Peyer's patch (tissue), 4 donors: Measurements from ENCODE around the gene LNX2. TPM values are rescaled to one million over a fixed set of nuclear protein-coding genes. Genes with fewer than 3 reads are reported as not detected.

Source experiments
- DNase-seq, 3 donors: peaks; one replicate each; pipeline ENCODE4 v3.0.0-alpha.2; 2017 to 2019
- H3K27ac ChIP-seq, 4 donors: fragments of 200-600 bp; sonication (generic); one replicate each; pipeline ENCODE4 v1.5.1; 2016 to 2019
- H3K27me3 ChIP-seq, 2 donors: fragments of 200-600 bp; sonication (generic); one replicate each; pipeline ENCODE4 v1.5.1; 2019
- H3K36me3 ChIP-seq, 3 donors: fragments of 200-600 bp; sonication (generic); one replicate each; pipeline ENCODE4 v1.5.1; 2016 to 2019
- H3K4me1 ChIP-seq, 4 donors: fragments of 200-600 bp; sonication (generic); one replicate each; pipeline ENCODE4 v1.5.1; 2016 to 2019
- H3K4me3 ChIP-seq, 4 donors: fragments of 200-600 bp; sonication (generic); 1 replicate in 3 of 4; 2 replicates in 1 of 4; pipeline ENCODE4 v1.5.1; 2016 to 2019; ENCODE audit warnings: mild to moderate bottlenecking in 1 of 4
- H3K9me3 ChIP-seq, 4 donors: fragments of 200-600 bp; sonication (generic); one replicate each; pipeline ENCODE4 v1.5.1; 2016 to 2019; ENCODE audit warnings: mild to moderate bottlenecking in 1 of 4
- CTCF ChIP-seq, 6 experiments: fragments of 450-650 bp in 4 of 6; fragments of 200-600 bp in 2 of 6; sonication (generic) in 1 of 6; IDR thresholded peaks; one replicate each; pipeline ENCODE4 v1.5.1; 2017 to 2019; ENCODE audit warnings: antibody characterized with exemption in 6 of 6, mild to moderate bottlenecking in 3 of 6, moderate library complexity in 1 of 6
- POLR2A ChIP-seq, 2 donors: fragments of 450-650 bp; IDR thresholded peaks; one replicate each; pipeline ENCODE4 v1.5.1; 2017; ENCODE audit warnings: antibody characterized with exemption in 2 of 2, mild to moderate bottlenecking in 2 of 2, moderate library complexity in 2 of 2
- total RNA-seq, 4 donors: library from RNA; depleted of rRNA; stranded (reverse); fragments of >200 nt; gene quantifications; one replicate each; pipeline ENCODE4 v1.1.0, GENCODE V29; 2016

LNX2 gene
- total RNA-seq, 4 donors from 2014 or later = 12.4 to 39.6 (median 25.6) TPM

- peak; percentile 89 to 95 (median 92) for DNase-seq
- peak; percentile 62 to 65 for TF ChIP-seq POLR2A (IDR thresholded peaks at IDR 0.05)
- TF ChIP-seq CTCF (IDR thresholded peaks at IDR 0.05) = no peak
- Histone ChIP-seq H3K4me3 (peak within 1 kb of the TSS; percentile 69 to 98 (median 86)), H3K27ac (peak within 1 kb of the TSS; percentile 96 to 99 (median 98)), H3K36me3 (no peaks in the 10 kb centered on the region), H3K4me1 (peaks cover 0 to 22% (median 5%) of the 10 kb centered on the region in 4 donors), H3K9me3 (no peaks in the 10 kb centered on the region), H3K27me3 (no peaks in the 10 kb centered on the region)
These were observed 1.2 kb upstream of the LNX2 start, which contains the start of gene POLR1D for GRCh38 chr13:27621366-27622101. Gene POLR1D, plus strand, starts transcription at chr13:27621892. Its CDS starts 92 bp downstream, at chr13:27621984.

- H3K4me1 ChIP-seq = peaks cover 0 to 22% (median 5%) of the 10 kb centered on the region in 4 donors
- no peaks in the 10 kb centered on the region for H3K36me3 ChIP-seq
- no peak for DNase-seq
- H3K27ac ChIP-seq = peak overlapping the region; percentile 96 to 99 (median 98)
- H3K4me3 ChIP-seq = peak overlapping the region; percentile 69 to 98 (median 86)
- no peaks in the 10 kb centered on the region for H3K27me3 ChIP-seq
- no peaks in the 10 kb centered on the region for H3K9me3 ChIP-seq
- TF ChIP-seq CTCF (IDR thresholded peaks at IDR 0.05) (no peak), POLR2A (IDR thresholded peaks at IDR 0.05) (no peak)
These were observed 712 bp upstream of the LNX2 start for GRCh38 chr13:27621116-27621365.

- H3K9me3 ChIP-seq = no peaks in the 10 kb centered on the region
- H3K4me3 ChIP-seq = peak overlapping the region; percentile 69 to 98 (median 86)
- H3K36me3 ChIP-seq = peaks cover 0 to 6% (median 0%) of the 10 kb centered on the region in 3 donors
- TF ChIP-seq POLR2A (IDR thresholded peaks at IDR 0.05) = no peak
- peak in 5 of 6 experiments; percentile 21 to 54 (median 47) for TF ChIP-seq CTCF (IDR thresholded peaks at IDR 0.05)
- H3K27me3 ChIP-seq = no peaks in the 10 kb centered on the region
- peak in 2 of 3 donors; percentile 42 to 69 for DNase-seq
- peaks cover 0 to 22% (median 5%) of the 10 kb centered on the region in 4 donors for H3K4me1 ChIP-seq
- H3K27ac ChIP-seq = peak overlapping the region; percentile 96 to 99 (median 98)
These were observed 477 bp downstream of the LNX2 start for GRCh38 chr13:27619728-27620376.

- Histone ChIP-seq H3K9me3 (no peaks in the 10 kb centered on the region), H3K27me3 (no peaks in the 10 kb centered on the region), H3K27ac (peak overlapping the region in 3 of 4 donors; percentile 96 to 98 (median 98)), H3K4me3 (peak overlapping the region in 3 of 4 donors; percentile 69 to 94 (median 79)), H3K36me3 (peaks cover 0 to 6% (median 0%) of the 10 kb centered on the region in 3 donors), H3K4me1 (peaks cover 0 to 22% (median 5%) of the 10 kb centered on the region in 4 donors)
- TF ChIP-seq POLR2A (IDR thresholded peaks at IDR 0.05) (no peak), CTCF (IDR thresholded peaks at IDR 0.05) (no peak)
- no peak for DNase-seq
These were observed 1.1 kb downstream of the LNX2 start for GRCh38 chr13:27619093-27619727.

- TF ChIP-seq POLR2A (IDR thresholded peaks at IDR 0.05) (no peak), CTCF (IDR thresholded peaks at IDR 0.05) (no peak)
- Histone ChIP-seq H3K27ac (no peak overlapping the region), H3K27me3 (no peaks in the 10 kb centered on the region), H3K36me3 (peaks cover 0 to 6% (median 0%) of the 10 kb centered on the region in 3 donors), H3K9me3 (no peaks in the 10 kb centered on the region), H3K4me1 (peaks cover 0 to 16% (median 5%) of the 10 kb centered on the region in 4 donors), H3K4me3 (peak overlapping the region in 1 of 4 donors; percentile 69)
- DNase-seq = no peak
These were observed 2.4 kb downstream of the LNX2 start for GRCh38 chr13:27617881-27618321.
